Neural progenitor cell (in vitro differentiated cells): Measurements from ENCODE around the gene MAP6. TPM values are rescaled to one million over a fixed set of nuclear protein-coding genes. Genes with fewer than 3 reads are reported as not detected.

Experiments
- DNase-seq: peaks from one replicate; pipeline ENCODE4 v3.0.0-alpha.2; 2016; ENCODE audit warnings: low spot score
- H2AFZ ChIP-seq: fragments of 200-600 bp; sonication (generic); replicated peaks from 2 replicates; pipeline ENCODE4 v1.6.1; 2016; ENCODE audit warnings: antibody characterized with exemption
- H3F3A ChIP-seq: fragments of 200-600 bp; sonication (generic); 2 replicates; pipeline ENCODE4 v1.6.1; 2016; ENCODE audit warnings: antibody characterized with exemption, low read depth
- H3K27ac ChIP-seq: fragments of 200-600 bp; sonication (generic); 2 replicates; pipeline ENCODE4 v1.5.1; 2016; ENCODE audit warnings: mild to moderate bottlenecking
- H3K27me3 ChIP-seq: fragments of 200-600 bp; sonication (generic); 2 replicates; pipeline ENCODE4 v1.6.1; 2016; ENCODE audit warnings: mild to moderate bottlenecking, moderate library complexity
- H3K36me3 ChIP-seq: fragments of 200-600 bp; sonication (generic); 2 replicates; pipeline ENCODE4 v1.5.1; 2016
- H3K4me1 ChIP-seq: fragments of 200-600 bp; sonication (generic); 2 replicates; pipeline ENCODE4 v1.6.1; 2016; ENCODE audit warnings: mixed run types
- H3K4me2 ChIP-seq: fragments of 200-600 bp; sonication (generic); 2 replicates; pipeline ENCODE4 v1.6.1; 2016
- H3K4me3 ChIP-seq: fragments of 200-600 bp; sonication (generic); 2 replicates; pipeline ENCODE4 v1.5.1; 2016
- H3K79me2 ChIP-seq: fragments of 200-600 bp; sonication (generic); 2 replicates; pipeline ENCODE4 v1.6.1; 2016; ENCODE audit warnings: low read depth
- H3K9ac ChIP-seq: fragments of 200-600 bp; sonication (generic); 2 replicates; pipeline ENCODE4 v1.6.1; 2016
- H3K9me3 ChIP-seq: fragments of 200-600 bp; sonication (generic); 2 replicates; pipeline ENCODE4 v1.5.1; 2016; ENCODE audit warnings: low read depth
- H4K20me1 ChIP-seq: fragments of 200-600 bp; sonication (generic); 2 replicates; pipeline ENCODE4 v1.6.1; 2016; ENCODE audit warnings: low read depth
- H3K27ac Mint-ChIP-seq: 3 replicates; pipeline ENCODE4 v1.8.0; 2021; ENCODE audit warnings: mixed read lengths
- H3K27me3 Mint-ChIP-seq: 2 replicates; pipeline ENCODE4 v1.8.0; 2022; ENCODE audit warnings: low read depth, mild to moderate bottlenecking, inconsistent platforms, moderate library complexity, mixed read lengths; ENCODE audit not compliant: insufficient read depth
- H3K36me3 Mint-ChIP-seq: 3 replicates; pipeline ENCODE4 v1.8.0; 2021; ENCODE audit warnings: mixed read lengths
- H3K4me1 Mint-ChIP-seq: 3 replicates; pipeline ENCODE4 v1.8.0; 2021; ENCODE audit warnings: mixed read lengths
- H3K4me3 Mint-ChIP-seq: 3 replicates; pipeline ENCODE4 v1.8.0; 2021; ENCODE audit warnings: mild to moderate bottlenecking, moderate library complexity, mixed read lengths
- H3K9me3 Mint-ChIP-seq: 3 replicates; pipeline ENCODE4 v1.8.0; 2020; ENCODE audit warnings: mixed read lengths
- CTCF ChIP-seq: fragments of 200-600 bp; sonication (generic); IDR thresholded peaks from 2 replicates; pipeline ENCODE4 v1.5.1; 2017; ENCODE audit warnings: antibody characterized with exemption, mild to moderate bottlenecking
- EZH2 ChIP-seq: fragments of 200-600 bp; sonication (generic); IDR thresholded peaks from 2 replicates; pipeline ENCODE4 v1.6.1; 2017; ENCODE audit warnings: antibody characterized with exemption, mild to moderate bottlenecking, moderate library complexity
- EZH2phosphoT487 ChIP-seq: fragments of 200-600 bp; sonication (generic); IDR thresholded peaks from 2 replicates; pipeline ENCODE4 v1.6.1; 2017; ENCODE audit warnings: antibody characterized with exemption
- total RNA-seq: library from RNA; depleted of rRNA; stranded (reverse); fragments of >200 nt; gene quantifications from 2 replicates; pipeline ENCODE4 v1.2.3, GENCODE V29; 2015; ENCODE audit warnings: low replicate concordance

Gene MAP6
- total RNA-seq, 1 donor from 2014 or later = 9.9 TPM

- H3K4me3 Mint-ChIP-seq = no peak overlapping the region
- H3F3A ChIP-seq = no peaks in the 10 kb centered on the region
- H3K27ac Mint-ChIP-seq = peak overlapping the region; percentile 9
- no peak overlapping the region for H3K4me2 ChIP-seq
- peaks cover 51% of the 10 kb centered on the region for H3K4me1 Mint-ChIP-seq
- peaks cover 4% of the 10 kb centered on the region for H3K27me3 Mint-ChIP-seq
- H3K27ac ChIP-seq = no peak overlapping the region
- no peak for TF ChIP-seq EZH2phosphoT487
- no peak for TF ChIP-seq EZH2
- peak; percentile 79 for TF ChIP-seq CTCF
- no peaks in the 10 kb centered on the region for H3K9me3 Mint-ChIP-seq
- peak; percentile 80 for DNase-seq
- H3K27me3 ChIP-seq = no peaks in the 10 kb centered on the region
- H3K36me3 Mint-ChIP-seq = peaks cover 11% of the 10 kb centered on the region
- no peak overlapping the region for H3K9ac ChIP-seq
- no peak overlapping the region for H3K4me3 ChIP-seq
- H3K4me1 ChIP-seq = no peaks in the 10 kb centered on the region
- H3K79me2 ChIP-seq = no peaks in the 10 kb centered on the region
- no peaks in the 10 kb centered on the region for H3K36me3 ChIP-seq
- no peaks in the 10 kb centered on the region for H3K9me3 ChIP-seq
- H4K20me1 ChIP-seq = no peaks in the 10 kb centered on the region
- no peak overlapping the region for H2AFZ ChIP-seq
These were observed 71.2 kb downstream of the MAP6 start for GRCh38 chr11:75597636-75598035.

GRCh38 chr11:75596914-75597313 lies 71.9 kb downstream of the MAP6 start:
- Mint-ChIP-seq H3K9me3 (no peaks in the 10 kb centered on the region), H3K36me3 (peaks cover 9% of the 10 kb centered on the region), H3K27me3 (peaks cover under 1% of the 10 kb centered on the region), H3K27ac (no peak overlapping the region), H3K4me1 (peaks cover 57% of the 10 kb centered on the region), H3K4me3 (no peak overlapping the region)
- TF ChIP-seq EZH2phosphoT487 (no peak), CTCF (no peak), EZH2 (no peak)
- DNase-seq = no peak
- Histone ChIP-seq H3K4me3 (no peak overlapping the region), H3K36me3 (no peaks in the 10 kb centered on the region), H3K27ac (no peak overlapping the region), H3K79me2 (no peaks in the 10 kb centered on the region), H3K4me1 (no peaks in the 10 kb centered on the region), H3F3A (no peaks in the 10 kb centered on the region), H3K9ac (no peak overlapping the region), H2AFZ (no peak overlapping the region), H4K20me1 (no peaks in the 10 kb centered on the region), H3K4me2 (no peak overlapping the region), H3K27me3 (no peaks in the 10 kb centered on the region), H3K9me3 (no peaks in the 10 kb centered on the region)

- H3K4me3 ChIP-seq = no peak overlapping the region
- TF ChIP-seq EZH2 (no peak), EZH2phosphoT487 (no peak), CTCF (no peak)
These were observed 73.4 kb downstream of the MAP6 start for GRCh38 chr11:75595429-75595828.

More at GRCh38 chr11:75595429-75595828, 73.4 kb downstream of the MAP6 start:
- Histone ChIP-seq H3K27ac (no peak overlapping the region), H3K4me1 (no peaks in the 10 kb centered on the region), H3K9ac (no peak overlapping the region), H2AFZ (no peak overlapping the region), H3K79me2 (no peaks in the 10 kb centered on the region), H3K27me3 (no peaks in the 10 kb centered on the region), H3F3A (no peaks in the 10 kb centered on the region), H3K36me3 (no peaks in the 10 kb centered on the region), H3K9me3 (no peaks in the 10 kb centered on the region), H4K20me1 (no peaks in the 10 kb centered on the region), H3K4me2 (no peak overlapping the region)
- no peak for DNase-seq
- no peak overlapping the region for H3K4me3 Mint-ChIP-seq
- H3K9me3 Mint-ChIP-seq = no peaks in the 10 kb centered on the region
- H3K36me3 Mint-ChIP-seq = peaks cover 6% of the 10 kb centered on the region
- peaks cover 58% of the 10 kb centered on the region for H3K4me1 Mint-ChIP-seq
- H3K27ac Mint-ChIP-seq = peak overlapping the region; percentile 84
- no peaks in the 10 kb centered on the region for H3K27me3 Mint-ChIP-seq
